Activated T-cell treated with anti-CD3 and anti-CD28 coated beads for 1 hour (primary cell): Measurements from ENCODE around the gene TRAPPC11.
A peak's percentile ranks its signal among the peaks of the same experiment; 100 is the strongest.
"Not testable (repeated sequence)": the region's sequence is repeated elsewhere in the genome, so short reads cannot be mapped to it uniquely, and the experiment has no call there.

Source experiments
- DNase-seq: peaks from one replicate; pipeline ENCODE4 v3.0.0-alpha.2; 2020; ENCODE audit warnings: low read depth

Gene TRAPPC11

GRCh38 chr4:183659029-183659871, at the start of gene TRAPPC11, which contains the start of gene RWDD4:
TRAPPC11 (plus strand) TSS chr4:183659293; CDS start chr4:183663868, 4,575 bp downstream.
RWDD4 (minus strand) TSS chr4:183659185; CDS start chr4:183658952, 233 bp downstream.
- peak; percentile 89 for DNase-seq

- DNase-seq, result no peak
These were observed 49.1 kb upstream of the TRAPPC11 start for GRCh38 chr4:183610033-183610432.

- no peak for DNase-seq
These were observed 48.5 kb upstream of the TRAPPC11 start for GRCh38 chr4:183610613-183611012.

GRCh38 chr4:183611210-183611830, 47.8 kb upstream of the TRAPPC11 start:
- no peak for DNase-seq

- DNase-seq, result no peak
These were observed 46.5 kb upstream of the TRAPPC11 start for GRCh38 chr4:183612329-183613250.

DNA sequence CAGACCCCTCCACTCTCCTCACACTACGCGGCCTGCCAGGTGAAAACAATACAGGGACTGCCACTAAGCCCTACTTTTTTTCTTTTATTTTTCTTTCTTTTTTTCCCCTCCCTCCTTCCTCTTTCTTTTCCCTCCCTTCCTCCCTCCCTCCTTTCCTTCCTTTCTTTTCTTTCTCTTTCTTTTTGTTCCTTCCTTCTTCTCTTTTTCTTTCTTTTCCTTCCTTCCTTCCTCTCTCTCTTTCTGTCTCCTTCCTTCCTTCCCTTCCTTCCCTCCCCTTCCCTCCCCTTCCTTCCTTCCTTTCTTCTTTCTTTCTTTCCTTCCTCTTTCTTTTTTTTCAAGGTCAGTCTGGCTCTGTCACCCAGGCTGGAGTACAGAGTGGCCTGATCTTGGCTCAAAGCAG, 42.0 kb upstream of the TRAPPC11 start:
- no peak for DNase-seq

GRCh38 chr4:183618681-183619080, 40.4 kb upstream of the TRAPPC11 start:
- no peak for DNase-seq

DNA sequence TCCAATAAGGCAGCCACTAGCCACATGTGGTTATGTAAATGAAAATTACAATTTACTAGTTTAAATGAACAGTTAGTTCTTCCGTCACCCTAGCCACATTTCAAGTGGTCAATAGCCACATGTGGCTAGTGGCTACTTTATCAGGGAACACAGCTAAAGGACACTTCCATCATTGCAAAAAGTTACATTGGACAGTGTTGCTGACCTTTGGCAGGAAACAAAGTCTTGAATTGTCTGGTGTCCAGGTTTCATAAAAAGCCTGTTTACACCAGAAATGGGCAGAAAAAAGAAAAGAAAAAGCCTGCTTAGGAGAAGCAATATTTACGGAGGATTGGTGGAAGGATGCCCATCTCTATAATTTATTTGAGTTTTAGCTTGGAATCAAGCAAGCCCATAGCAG, 38.7 kb upstream of the TRAPPC11 start:
- no peak for DNase-seq

- DNase-seq, result no peak
These were observed 37.2 kb upstream of the TRAPPC11 start for GRCh38 chr4:183621875-183622274.

DNA sequence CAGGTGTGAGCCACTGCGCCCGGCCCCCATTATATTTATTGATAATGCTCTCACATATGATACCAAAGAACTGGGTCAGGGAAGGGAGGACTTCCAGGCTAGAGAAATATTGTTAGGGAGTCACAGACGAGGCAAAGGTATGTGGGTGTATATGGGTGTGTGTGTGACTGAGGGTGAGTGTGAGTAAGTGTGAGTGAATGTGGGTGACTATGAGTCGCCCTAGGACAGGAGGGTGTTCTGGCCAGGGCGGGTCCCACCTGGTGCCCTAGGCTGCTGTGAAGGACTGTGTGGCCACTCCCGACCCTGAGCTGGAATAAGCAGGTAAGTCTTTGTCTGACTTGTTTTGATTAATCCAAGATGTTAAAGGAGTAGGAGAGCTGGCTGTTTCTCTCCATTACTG, 34.5 kb upstream of the TRAPPC11 start:
- no peak for DNase-seq

- DNase-seq, result no peak
These were observed 32.9 kb upstream of the TRAPPC11 start for GRCh38 chr4:183626168-183626567.

- not testable (repeated sequence) for DNase-seq
These were observed 31.8 kb upstream of the TRAPPC11 start for GRCh38 chr4:183627286-183627685.

GRCh38 chr4:183627979-183628588, 31.0 kb upstream of the TRAPPC11 start:
- no peak for DNase-seq

- no peak for DNase-seq
These were observed 27.4 kb upstream of the TRAPPC11 start for GRCh38 chr4:183631577-183632198.

DNA sequence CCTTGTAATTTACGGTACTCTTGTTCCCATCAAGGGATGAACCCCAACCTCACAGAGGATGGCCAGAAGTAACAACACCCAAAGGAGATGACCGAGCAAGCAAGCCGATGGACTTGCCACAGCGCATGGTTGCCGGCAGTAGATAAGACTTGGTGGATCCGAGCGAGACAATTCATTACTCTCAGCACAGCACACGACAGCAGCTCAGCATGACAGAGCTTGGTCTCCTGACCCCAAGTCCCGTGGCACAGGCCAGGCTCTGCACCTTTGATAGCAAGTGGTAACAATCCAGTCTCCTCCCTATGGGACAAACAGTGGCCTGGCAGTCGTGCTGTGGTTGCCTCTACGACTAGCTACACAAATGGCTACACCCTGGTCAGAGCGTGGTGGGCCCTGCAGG, 26.4 kb upstream of the TRAPPC11 start:
- DNase-seq, result no peak

DNA sequence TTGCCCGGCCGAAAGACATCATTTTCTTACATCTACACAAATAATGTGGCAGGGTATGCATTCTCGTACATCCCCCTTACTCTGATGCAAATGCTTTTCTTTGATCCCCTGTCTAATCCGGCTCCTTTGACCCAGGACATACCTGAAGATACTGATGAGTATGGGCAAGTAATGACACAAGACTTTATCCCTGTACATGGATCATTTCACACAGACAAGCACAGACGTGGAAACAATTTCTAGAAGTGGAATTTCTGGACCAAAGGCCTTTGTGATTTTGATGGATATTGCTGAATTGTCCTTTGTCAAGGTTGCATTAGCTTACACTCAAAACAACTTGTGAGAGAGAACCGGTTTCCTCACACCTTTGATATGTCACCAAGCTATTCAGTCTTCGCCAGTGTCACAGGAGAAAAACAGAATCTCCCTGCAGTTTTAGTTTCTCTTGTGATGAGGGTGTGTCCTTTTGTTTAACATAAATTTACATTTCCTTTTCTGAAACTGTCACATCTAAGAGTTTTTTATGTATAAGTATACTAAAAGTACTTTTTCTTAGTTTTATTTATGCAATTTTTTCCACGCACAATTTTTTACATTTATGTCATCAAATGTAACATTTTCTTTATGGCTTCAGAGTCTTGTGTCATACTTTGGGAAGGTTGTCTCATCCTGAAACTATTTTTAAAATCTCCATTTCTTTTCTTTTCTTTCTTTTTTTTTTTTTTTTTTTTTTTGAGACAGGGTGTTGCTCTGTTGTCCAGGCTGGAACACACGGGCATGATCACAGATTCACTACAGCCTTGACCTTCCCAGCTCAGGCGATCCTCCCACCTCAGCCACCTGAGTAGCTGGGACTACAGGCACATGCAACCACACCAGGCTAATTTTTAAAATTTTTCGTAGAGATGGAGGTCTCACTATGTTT, 25.4 kb upstream of the TRAPPC11 start:
- no peak for DNase-seq

DNA sequence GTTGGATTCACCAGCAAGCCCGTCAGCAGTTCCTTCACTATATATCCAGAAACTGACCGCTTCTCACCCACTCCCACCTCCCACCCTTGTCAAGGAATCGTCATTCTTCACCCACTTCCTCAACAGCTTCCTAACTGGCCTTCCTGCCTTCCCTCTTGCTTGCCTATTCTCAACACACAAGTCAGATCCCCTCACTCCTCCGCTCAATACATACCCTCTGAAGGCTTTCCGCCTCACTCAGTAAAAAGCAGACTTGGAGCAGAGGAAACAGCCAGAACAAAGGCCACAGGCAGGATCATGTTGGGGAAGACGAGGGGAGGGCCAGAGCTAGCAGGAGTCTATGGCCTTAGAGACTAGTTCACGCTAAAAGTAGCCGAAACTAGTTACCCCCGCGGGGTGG, 23.8 kb upstream of the TRAPPC11 start:
- DNase-seq, result no peak

- no peak for DNase-seq
These were observed 23.4 kb upstream of the TRAPPC11 start for GRCh38 chr4:183635741-183636140.

GRCh38 chr4:183636503-183636902, 22.6 kb upstream of the TRAPPC11 start:
- DNase-seq, result no peak

GRCh38 chr4:183636923-183637322, 22.2 kb upstream of the TRAPPC11 start:
- no peak for DNase-seq
